GM12878 (cell line): Measurements from ENCODE around the gene TMEM14A. TPM values are rescaled to one million over a fixed set of nuclear protein-coding genes. Genes with fewer than 3 reads are reported as not detected.

ENCODE experiments used
- ATAC-seq: fragments of 200-7000 bp; cut with Tn5 transposase; 3 replicates; pipeline ENCODE4 v1.9.1; 2020; ENCODE audit warnings: mild to moderate bottlenecking, moderate library complexity
- BruUV-seq: library from RNA; stranded (reverse); fragments of 400-500 nt; replicated peaks from 2 replicates; lab custom pipeline; 2021; lab: Mats Ljungman, UMichigan
- CTCF ChIA-PET: fragments of 300-600 bp; sonication (Branson Sonifier 250); formaldehyde crosslinking; extraction: SDS; loops from one replicate; lab custom pipeline; 2021; ENCODE audit warnings: inconsistent platforms; lab: Yijun Ruan, JAX
- POLR2A ChIA-PET: fragments of 350-600 bp; formaldehyde crosslinking; extraction: SDS; loops from one replicate; lab custom pipeline; 2021; ENCODE audit warnings: inconsistent platforms; lab: Charles Lee
- RAD21 ChIA-PET: fragments of 300-600 bp; sonication (Branson Sonifier 250); formaldehyde crosslinking; loops from one replicate; lab custom pipeline; 2023; ENCODE audit warnings: antibody characterized with exemption; ENCODE audit not compliant: unreplicated experiment; lab: Charles Lee
- SMC1A ChIA-PET: fragments of 300-600 bp; sonication (Branson Sonifier 250); formaldehyde crosslinking; loops from one replicate; lab custom pipeline; 2023; ENCODE audit not compliant: unreplicated experiment, uncharacterized antibody; lab: Charles Lee
- DNase-seq: peaks from one replicate; pipeline ENCODE4 v3.0.0-alpha.2; 2011; ENCODE audit warnings: low read depth, low spot score
- FAIRE-seq: peaks from 3 replicates; lab custom pipeline; 2011; peaks lifted over from hg19 to GRCh38; lab: Jason Lieb, UNC
- H2AFZ ChIP-seq: 2 replicates; pipeline ENCODE4 v1.6.0; 2011; ENCODE audit warnings: low read depth, low read length, control low read depth; ENCODE audit not compliant: control insufficient read depth
- H3K27ac ChIP-seq: 2 replicates; pipeline ENCODE4 v1.5.1; 2011; ENCODE audit warnings: control low read depth; ENCODE audit not compliant: control insufficient read depth, insufficient read depth
- H3K27me3 ChIP-seq, 2 experiments: replicated peaks in 1 of 2; 2 replicates each; pipeline versions ENCODE4 v1.6.0 to v1.6.1; 2011; ENCODE audit warnings: low read length in 1 of 2; ENCODE audit not compliant: control insufficient read depth in 2 of 2, insufficient read depth in 2 of 2
- H3K36me3 ChIP-seq, 2 experiments: 2 replicates each; pipeline ENCODE4 v1.5.1; 2011; ENCODE audit warnings: low read length in 1 of 2; ENCODE audit not compliant: control insufficient read depth in 2 of 2, insufficient read depth in 2 of 2
- H3K4me1 ChIP-seq: 2 replicates; pipeline ENCODE4 v1.6.1; 2011; ENCODE audit warnings: mild to moderate bottlenecking, low read length, moderate library complexity, mixed read lengths; ENCODE audit not compliant: control insufficient read depth, insufficient read depth
- H3K4me2 ChIP-seq: 2 replicates; pipeline ENCODE4 v1.6.0; 2011; ENCODE audit warnings: control low read depth; ENCODE audit not compliant: control insufficient read depth, insufficient read depth
- H3K4me3 ChIP-seq: fragments of 200-600 bp; sonication (generic); 2 replicates; pipeline ENCODE4 v1.5.1; 2016
- H3K79me2 ChIP-seq: 2 replicates; pipeline ENCODE4 v1.6.0; 2011; ENCODE audit warnings: low read length; ENCODE audit not compliant: control insufficient read depth, insufficient read depth
- H3K9ac ChIP-seq: 2 replicates; pipeline ENCODE4 v1.8.0; 2011; ENCODE audit warnings: low read length, control low read depth, mixed read lengths; ENCODE audit not compliant: control insufficient read depth, insufficient read depth
- H3K9me3 ChIP-seq: replicated peaks from 3 replicates; pipeline ENCODE4 v1.5.1; 2011; ENCODE audit warnings: mild to moderate bottlenecking, low read length; ENCODE audit not compliant: control insufficient read depth, insufficient read depth
- H4K20me1 ChIP-seq: 2 replicates; pipeline ENCODE4 v1.6.0; 2011; ENCODE audit not compliant: control insufficient read depth, insufficient read depth
- BCL11A ChIP-seq: IDR thresholded peaks from 2 replicates; pipeline ENCODE4 v1.6.1; 2011; ENCODE audit warnings: low read depth, low read length
- CEBPB ChIP-seq, 2 experiments: fragments of 150-350 bp in 1 of 2; IDR thresholded peaks; 2 replicates each; pipeline ENCODE4 v1.6.1; 2012 to 2014; ENCODE audit warnings: low read depth in 2 of 2, low read length in 2 of 2, borderline replicate concordance in 1 of 2, inconsistent platforms in 1 of 2
- CHD4 ChIP-seq: fragments of 200-600 bp; sonication (generic); IDR thresholded peaks from 2 replicates; pipeline ENCODE4 v1.6.1; 2016; ENCODE audit warnings: mild to moderate bottlenecking
- DPF2 ChIP-seq: fragments of 450-650 bp; IDR thresholded peaks from 2 replicates; pipeline ENCODE4 v1.6.1; 2017; ENCODE audit warnings: mild to moderate bottlenecking
- ELK1 ChIP-seq: IDR thresholded peaks from 2 replicates; pipeline ENCODE4 v1.6.1; 2012; ENCODE audit warnings: low read depth, low read length, improper control_type of control experiment
- ETV6 ChIP-seq, 2 experiments: fragments of 450-650 bp in 1 of 2; IDR thresholded peaks in 1 of 2; conservative IDR thresholded peaks in 1 of 2; 2 replicates each; pipeline ENCODE4 v1.6.1; 2014; ENCODE audit warnings: antibody characterized with exemption in 1 of 2, borderline replicate concordance in 1 of 2, low read depth in 1 of 2, mild to moderate bottlenecking in 1 of 2, moderate library complexity in 1 of 2
- GABPA ChIP-seq: IDR thresholded peaks from 2 replicates; pipeline ENCODE4 v1.6.1; 2014; ENCODE audit warnings: antibody characterized with exemption, low read depth, mild to moderate bottlenecking, inconsistent platforms
- IRF4 ChIP-seq: IDR thresholded peaks from 2 replicates; pipeline ENCODE4 v1.6.1; 2011; ENCODE audit warnings: low read depth, low read length
- KDM1A ChIP-seq: fragments of 200-600 bp; sonication (generic); IDR thresholded peaks from 2 replicates; pipeline ENCODE4 v1.6.1; 2016; ENCODE audit warnings: borderline replicate concordance
- MTA2 ChIP-seq: fragments of 450-650 bp; IDR thresholded peaks from 2 replicates; pipeline ENCODE4 v1.6.1; 2016; ENCODE audit warnings: low read depth, mild to moderate bottlenecking, moderate library complexity
- MTA3 ChIP-seq: IDR thresholded peaks from 2 replicates; pipeline ENCODE4 v1.6.1; 2012; ENCODE audit warnings: low read length, inconsistent platforms, borderline replicate concordance
- RCOR1 ChIP-seq: conservative IDR thresholded peaks from 2 replicates; pipeline ENCODE4 v1.6.1; 2012; ENCODE audit warnings: low read depth, low read length, improper control_type of control experiment
- REST ChIP-seq: IDR thresholded peaks from 2 replicates; pipeline ENCODE4 v1.6.1; 2012; ENCODE audit warnings: mild to moderate bottlenecking, low read depth, low read length
- YY1 ChIP-seq: IDR thresholded peaks from 2 replicates; pipeline ENCODE4 v1.6.1; 2011; ENCODE audit warnings: low read depth, mild to moderate bottlenecking, low read length
- ZNF217 ChIP-seq: fragments of 450-650 bp; IDR thresholded peaks from 2 replicates; pipeline ENCODE4 v1.6.1; 2017; ENCODE audit warnings: antibody characterized with exemption, mild to moderate bottlenecking
- ZNF687 ChIP-seq: fragments of 450-650 bp; IDR thresholded peaks from 2 replicates; pipeline ENCODE4 v1.6.1; 2017; ENCODE audit warnings: mild to moderate bottlenecking, moderate library complexity
- WGBS: methylation state at CpG from one replicate; pipeline ENCODE4 v1.1.6; 2016; ENCODE audit warnings: low lambda C conversion rate; ENCODE audit not compliant: insufficient replicate concordance, insufficient coverage; ENCODE audit errors: missing lambda C conversion rate; 5-methylcytosine and 5-hydroxymethylcytosine counted together
- in situ Hi-C: fragments of 300-500 bp; cut with MboI; formaldehyde crosslinking; loops from 9 replicates; pipeline ENCODE4 v1.14.3; 2018; ENCODE audit warnings: mixed read lengths
- intact Hi-C: fragments of 100-400 bp; cut with micrococcal nuclease; formaldehyde crosslinking; loops from one replicate; pipeline ENCODE4 v1.14.2; 2022; ENCODE audit not compliant: unreplicated experiment
- polyA plus RNA-seq, 11 experiments: library from polyadenylated mRNA; depleted of rRNA in 4 of 11; unstranded in 6 of 11; stranded (reverse) in 5 of 11; fragments of >200 nt; fragmentation: Nextera tagmentation in 4 of 11; fragmentation: Illumina TruSeq in 1 of 11; extraction: Ambion mirVana in 4 of 11; extraction: Trizol in 1 of 11; gene quantifications; 1 replicate in 1 of 11; 2 replicates in 10 of 11; pipeline versions ENCODE4 v1.2.1 to v1.2.3, GENCODE V29; 2011 to 2016; ENCODE audit warnings: inconsistent platforms in 2 of 11, missing spikeins in 2 of 11, low read depth in 1 of 11
- total RNA-seq, 4 experiments: library from RNA; depleted of rRNA in 3 of 4; stranded (reverse); fragments of >200 nt in 3 of 4; fragmentation: Illumina TruSeq in 1 of 4; extraction: Trizol in 1 of 4; gene quantifications; 2 replicates each; pipeline versions ENCODE4 v1.2.1 to v1.2.3, GENCODE V29; 2013 to 2021

TMEM14A gene
- total and polyA plus RNA-seq, 10 of the 15 experiments (the other 5 are each of a cell fraction or from before 2014, with no cell fraction given), result 15.6 to 143 (median 33.1) TPM

- no peak overlapping the region for H2AFZ ChIP-seq
- H3K4me2 ChIP-seq, result no peak overlapping the region
- DNase-seq, result no peak
- TF ChIP-seq IRF4 (no peak), ZNF687 (no peak), ZNF217 (no peak), BCL11A (no peak), CHD4 (no peak), YY1 (no peak), KDM1A (no peak), ELK1 (no peak), MTA2 (no peak), CEBPB (IDR thresholded peaks at IDR 0.05; ENCODE audit: borderline replicate concordance in 1 of 2, low read depth in 2 of 2, low read length in 2 of 2) (no peak), GABPA (no peak), DPF2 (no peak), ETV6 (conservative IDR thresholded peaks at IDR 0.05 in 1 of 2, IDR thresholded peaks at IDR 0.05 in 1 of 2; ENCODE audit: borderline replicate concordance in 1 of 2, low read depth in 1 of 2) (no peak), MTA3 (no peak), RCOR1 (no peak), REST (no peak)
Measured at GRCh38 chr6:52672412-52673025, 1.6 kb downstream of the TMEM14A start.

More at GRCh38 chr6:52672412-52673025, 1.6 kb downstream of the TMEM14A start:
- no peak overlapping the region for H3K9ac ChIP-seq
- RAD21 ChIA-PET, result no interaction called here
- peaks cover 9% of the 10 kb centered on the region; the same call in 1 of the 2 replicates for H3K4me1 ChIP-seq
- no peaks in the 10 kb centered on the region; a peak in 1 of 4 replicates for H3K36me3 ChIP-seq
- H3K79me2 ChIP-seq, result no peaks in the 10 kb centered on the region
- no peaks in the 10 kb centered on the region for H3K27me3 ChIP-seq
- H3K4me3 ChIP-seq, result no peak overlapping the region
- H3K27ac ChIP-seq, result no peak overlapping the region
- no peak for ATAC-seq
- BruUV-seq, result no TSS peak
- in situ Hi-C loops (no loop called here), intact Hi-C loops (no loop called here)
- H3K9me3 ChIP-seq, result no peaks in the 10 kb centered on the region; the same call in 2 of the 3 replicates
- POLR2A ChIA-PET, result no interaction called here
- SMC1A ChIA-PET, result interaction anchor here (1.0 to 1.7 kb wide), 5 partner anchors 9 to 257 kb away, joined by 3 to 7 read pairs (median 4); partner anchors contain the start of gene EFHC1
- no peaks in the 10 kb centered on the region for H4K20me1 ChIP-seq
- WGBS, result 66% methylated on average over 9 of the region's 9 CpGs
- CTCF ChIA-PET, result interaction anchor here (0.8 to 2.3 kb wide), 5 partner anchors 10 to 1053 kb away, joined by 3 to 10 read pairs (median 5); no protein-coding TSS in a partner anchor
- no peak for FAIRE-seq
